A549 (cell line): ENCODE data around the gene NDC80.

Source experiments
- NR3C1 ChIP-seq: fragments of >200 bp; sonication (Bioruptor Twin); formaldehyde crosslinking; IDR thresholded peaks from 3 replicates; pipeline ENCODE4 v1.6.1; 2017
- POLR2A ChIP-seq: IDR thresholded peaks from 2 replicates; pipeline ENCODE4 v1.6.1; 2012; ENCODE audit warnings: mild to moderate bottlenecking, low read length

DNA sequence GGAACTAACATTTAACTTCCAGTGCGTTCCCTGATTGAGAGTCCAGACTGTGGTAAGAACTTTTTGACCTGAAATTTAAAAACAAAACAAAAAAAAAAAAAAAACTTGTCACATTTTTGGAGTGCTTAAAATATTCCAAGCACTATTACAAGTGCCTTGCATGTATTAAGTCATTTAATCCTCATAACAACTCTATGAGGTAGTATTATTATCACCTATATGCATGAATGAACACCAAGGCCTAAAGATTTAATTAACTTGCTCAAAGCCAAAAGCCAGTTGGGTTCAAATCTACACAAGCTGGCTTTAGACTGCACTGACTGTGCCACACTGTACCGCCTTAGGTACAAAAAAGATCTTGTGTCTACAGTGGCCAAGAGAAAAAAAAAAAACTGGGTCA lies 35.3 kb upstream of the NDC80 start:
- no peak for TF ChIP-seq NR3C1
- no peak for TF ChIP-seq POLR2A
